ENCODE results near the gene BAIAP2L2. TPM values are rescaled to one million over a fixed set of nuclear protein-coding genes. Genes with fewer than 3 reads are reported as not detected.
A peak's percentile ranks its signal among the peaks of the same experiment; 100 is the strongest.
"Not testable (repeated sequence)": the region's sequence is repeated elsewhere in the genome, so short reads cannot be mapped to it uniquely, and the experiment has no call there.

Gene BAIAP2L2
- total and polyA plus RNA-seq, 2 experiments from 2014 or later, result 3.9 to 5.6 TPM

DNA sequence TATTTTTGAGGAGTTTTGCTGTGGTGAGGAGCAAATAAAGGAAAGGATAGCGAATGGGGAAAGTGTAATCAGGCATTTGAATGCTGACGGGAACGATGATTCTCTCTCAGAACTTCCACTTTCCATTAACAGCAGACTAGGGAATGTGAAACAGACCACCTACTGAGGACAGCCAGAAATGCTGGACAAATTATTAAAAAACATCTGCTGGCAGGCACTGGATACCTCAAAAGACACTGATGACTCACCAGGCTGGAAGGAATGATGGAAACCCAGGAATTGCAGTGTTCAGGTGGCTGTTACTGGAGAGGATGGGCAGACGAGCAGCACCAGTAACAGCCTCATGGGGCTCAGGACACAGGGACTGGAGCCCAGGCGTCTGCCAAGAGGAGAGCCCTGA lies 37.8 kb upstream of the BAIAP2L2 start:
- Histone ChIP-seq H3K4me3 (no peak overlapping the region), H3F3A (replicated peaks; ENCODE audit: low read depth) (0 out of 2 replicates have a peak, but pooled peaks cover 6% of the 10 kb centered on the region), H3K79me2 (replicated peaks; ENCODE audit: insufficient read depth) (no peaks in the 10 kb centered on the region), H3K4me1 (ENCODE audit: insufficient read depth) (peaks cover 3% of the 10 kb centered on the region; the same call in 1 of the 2 replicates), H3K9me2 (ENCODE audit: insufficient read depth) (no peaks in the 10 kb centered on the region), H3K4me2 (no peak overlapping the region), H3K27ac (ENCODE audit: low read depth) (no peak overlapping the region), H3K36me3 (ENCODE audit: insufficient read depth) (no peaks in the 10 kb centered on the region), H4K20me1 (replicated peaks; ENCODE audit: insufficient read depth) (no peaks in the 10 kb centered on the region; the same call in 1 of the 2 replicates), H2AFZ (no peak overlapping the region), H3K27me3 (ENCODE audit: insufficient read depth) (no peaks in the 10 kb centered on the region)
- Mint-ChIP-seq H3K4me3 (no peak overlapping the region), H3K36me3 (ENCODE audit: low read depth) (peaks cover 3% of the 10 kb centered on the region; the same call in 1 of the 3 replicates), H3K27me3 (ENCODE audit: insufficient read depth, low read depth, poor library complexity) (peaks cover 10% of the 10 kb centered on the region), H3K27ac (no peak overlapping the region), H3K9me3 (no peaks in the 10 kb centered on the region), H3K4me1 (peaks cover 6% of the 10 kb centered on the region; the same call in 2 of the 3 replicates)
- DNase-seq (ENCODE audit: low spot score), result peak; percentile 44
- peak; percentile 40 for ATAC-seq
- TF ChIP-seq STAT1 (IDR thresholded peaks at IDR 0.05; ENCODE audit: unreplicated experiment) (no peak), POLR2AphosphoS5 (IDR thresholded peaks at IDR 0.05; ENCODE audit: low read depth) (no peak), CREB1 (CRISPR knock-in tag; IDR thresholded peaks at IDR 0.05; ENCODE audit: low read depth) (no peak), ZNF114 (CRISPR knock-in tag; IDR thresholded peaks at IDR 0.05) (no peak)
- TF ChIP-seq, protein P1, sequence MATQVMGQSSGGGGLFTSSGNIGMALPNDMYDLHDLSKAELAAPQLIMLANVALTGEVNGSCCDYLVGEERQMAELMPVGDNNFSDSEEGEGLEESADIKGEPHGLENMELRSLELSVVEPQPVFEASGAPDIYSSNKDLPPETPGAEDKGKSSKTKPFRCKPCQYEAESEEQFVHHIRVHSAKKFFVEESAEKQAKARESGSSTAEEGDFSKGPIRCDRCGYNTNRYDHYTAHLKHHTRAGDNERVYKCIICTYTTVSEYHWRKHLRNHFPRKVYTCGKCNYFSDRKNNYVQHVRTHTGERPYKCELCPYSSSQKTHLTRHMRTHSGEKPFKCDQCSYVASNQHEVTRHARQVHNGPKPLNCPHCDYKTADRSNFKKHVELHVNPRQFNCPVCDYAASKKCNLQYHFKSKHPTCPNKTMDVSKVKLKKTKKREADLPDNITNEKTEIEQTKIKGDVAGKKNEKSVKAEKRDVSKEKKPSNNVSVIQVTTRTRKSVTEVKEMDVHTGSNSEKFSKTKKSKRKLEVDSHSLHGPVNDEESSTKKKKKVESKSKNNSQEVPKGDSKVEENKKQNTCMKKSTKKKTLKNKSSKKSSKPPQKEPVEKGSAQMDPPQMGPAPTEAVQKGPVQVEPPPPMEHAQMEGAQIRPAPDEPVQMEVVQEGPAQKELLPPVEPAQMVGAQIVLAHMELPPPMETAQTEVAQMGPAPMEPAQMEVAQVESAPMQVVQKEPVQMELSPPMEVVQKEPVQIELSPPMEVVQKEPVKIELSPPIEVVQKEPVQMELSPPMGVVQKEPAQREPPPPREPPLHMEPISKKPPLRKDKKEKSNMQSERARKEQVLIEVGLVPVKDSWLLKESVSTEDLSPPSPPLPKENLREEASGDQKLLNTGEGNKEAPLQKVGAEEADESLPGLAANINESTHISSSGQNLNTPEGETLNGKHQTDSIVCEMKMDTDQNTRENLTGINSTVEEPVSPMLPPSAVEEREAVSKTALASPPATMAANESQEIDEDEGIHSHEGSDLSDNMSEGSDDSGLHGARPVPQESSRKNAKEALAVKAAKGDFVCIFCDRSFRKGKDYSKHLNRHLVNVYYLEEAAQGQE (IDR thresholded peaks at IDR 0.05; ENCODE audit: unreplicated experiment), result no peak
- TF ChIP-seq, protein P2, sequence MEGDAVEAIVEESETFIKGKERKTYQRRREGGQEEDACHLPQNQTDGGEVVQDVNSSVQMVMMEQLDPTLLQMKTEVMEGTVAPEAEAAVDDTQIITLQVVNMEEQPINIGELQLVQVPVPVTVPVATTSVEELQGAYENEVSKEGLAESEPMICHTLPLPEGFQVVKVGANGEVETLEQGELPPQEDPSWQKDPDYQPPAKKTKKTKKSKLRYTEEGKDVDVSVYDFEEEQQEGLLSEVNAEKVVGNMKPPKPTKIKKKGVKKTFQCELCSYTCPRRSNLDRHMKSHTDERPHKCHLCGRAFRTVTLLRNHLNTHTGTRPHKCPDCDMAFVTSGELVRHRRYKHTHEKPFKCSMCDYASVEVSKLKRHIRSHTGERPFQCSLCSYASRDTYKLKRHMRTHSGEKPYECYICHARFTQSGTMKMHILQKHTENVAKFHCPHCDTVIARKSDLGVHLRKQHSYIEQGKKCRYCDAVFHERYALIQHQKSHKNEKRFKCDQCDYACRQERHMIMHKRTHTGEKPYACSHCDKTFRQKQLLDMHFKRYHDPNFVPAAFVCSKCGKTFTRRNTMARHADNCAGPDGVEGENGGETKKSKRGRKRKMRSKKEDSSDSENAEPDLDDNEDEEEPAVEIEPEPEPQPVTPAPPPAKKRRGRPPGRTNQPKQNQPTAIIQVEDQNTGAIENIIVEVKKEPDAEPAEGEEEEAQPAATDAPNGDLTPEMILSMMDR (conservative IDR thresholded peaks at IDR 0.05; ENCODE audit: low read depth in 2 of 2), result no peak
- TF ChIP-seq, protein P3, sequence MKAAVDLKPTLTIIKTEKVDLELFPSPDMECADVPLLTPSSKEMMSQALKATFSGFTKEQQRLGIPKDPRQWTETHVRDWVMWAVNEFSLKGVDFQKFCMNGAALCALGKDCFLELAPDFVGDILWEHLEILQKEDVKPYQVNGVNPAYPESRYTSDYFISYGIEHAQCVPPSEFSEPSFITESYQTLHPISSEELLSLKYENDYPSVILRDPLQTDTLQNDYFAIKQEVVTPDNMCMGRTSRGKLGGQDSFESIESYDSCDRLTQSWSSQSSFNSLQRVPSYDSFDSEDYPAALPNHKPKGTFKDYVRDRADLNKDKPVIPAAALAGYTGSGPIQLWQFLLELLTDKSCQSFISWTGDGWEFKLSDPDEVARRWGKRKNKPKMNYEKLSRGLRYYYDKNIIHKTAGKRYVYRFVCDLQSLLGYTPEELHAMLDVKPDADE (IDR thresholded peaks at IDR 0.05), result no peak

DNA sequence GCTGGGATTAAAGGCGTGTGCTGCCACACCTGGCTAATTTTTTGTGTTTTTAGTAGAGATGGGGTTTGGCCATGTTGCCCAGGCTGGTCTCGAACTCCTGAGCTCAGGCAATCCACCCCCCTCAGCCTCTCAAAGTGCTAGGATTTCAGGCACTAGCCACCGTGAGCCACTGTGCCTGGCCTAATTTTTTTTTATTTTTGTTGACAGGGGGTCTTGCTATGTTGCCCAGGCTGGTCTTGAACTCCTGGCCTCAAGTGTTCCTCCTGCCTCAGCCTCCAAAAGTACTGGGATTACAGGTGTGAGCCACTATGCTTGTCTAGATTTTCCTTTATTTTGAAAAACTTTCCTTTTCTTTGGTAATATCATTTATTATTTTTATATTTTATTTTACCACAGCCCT lies 35.7 kb upstream of the BAIAP2L2 start:
- H3K4me3 Mint-ChIP-seq, H3K27ac Mint-ChIP-seq, H3K4me2 ChIP-seq: not testable (repeated sequence)

More for the DNA sequence above, 35.7 kb upstream of the BAIAP2L2 start:
- H3K36me3 ChIP-seq (ENCODE audit: insufficient read depth); H3F3A ChIP-seq (replicated peaks; ENCODE audit: low read depth); H3K79me2 ChIP-seq (replicated peaks; ENCODE audit: insufficient read depth); H3K4me1 Mint-ChIP-seq; H3K27ac ChIP-seq (ENCODE audit: low read depth); H2AFZ ChIP-seq; H3K36me3 Mint-ChIP-seq (ENCODE audit: low read depth); DNase-seq (ENCODE audit: low spot score); H3K27me3 Mint-ChIP-seq (ENCODE audit: insufficient read depth, low read depth, poor library complexity); H3K9me2 ChIP-seq (ENCODE audit: insufficient read depth); ATAC-seq; H3K27me3 ChIP-seq (ENCODE audit: insufficient read depth); H3K4me1 ChIP-seq (ENCODE audit: insufficient read depth); H3K4me3 ChIP-seq; H3K9me3 Mint-ChIP-seq; H4K20me1 ChIP-seq (replicated peaks; ENCODE audit: insufficient read depth): not testable (repeated sequence)
